ENCODE results near the gene LYRM2.

DNA sequence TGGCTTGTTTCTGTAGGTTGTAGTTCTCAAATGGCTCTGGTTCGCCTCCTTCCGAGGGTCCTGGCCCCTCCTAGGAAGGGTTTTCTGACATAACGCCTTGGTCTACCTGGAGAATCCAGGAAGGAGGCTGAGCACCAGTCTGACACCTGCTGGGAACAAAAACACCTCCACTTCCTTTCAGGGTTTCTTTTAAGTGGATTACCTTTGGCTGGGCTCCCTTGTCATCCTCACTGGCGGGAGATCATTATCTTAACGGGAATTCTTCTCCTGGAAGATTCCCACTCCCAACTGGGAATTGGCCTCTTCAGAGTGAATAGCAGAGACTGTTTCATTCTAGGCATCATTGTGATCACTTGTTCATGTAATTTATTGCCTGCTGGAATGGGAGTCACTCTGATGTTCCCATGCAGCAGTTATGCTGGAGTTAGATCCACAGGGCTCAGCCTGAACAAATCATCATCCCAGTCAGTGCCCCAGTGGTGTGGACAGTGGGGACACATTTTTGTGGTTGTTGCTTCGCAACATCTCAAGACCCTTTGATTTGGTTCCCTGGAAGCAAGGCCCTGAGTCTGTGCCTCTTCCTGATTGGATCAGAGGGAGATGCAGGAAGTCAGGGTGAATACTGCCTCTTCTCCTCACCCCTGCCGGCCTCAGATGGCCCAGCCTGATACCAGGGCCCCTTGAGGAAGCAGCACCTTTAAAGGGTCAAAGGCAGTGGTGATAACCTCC is 49.1 kb downstream of the LYRM2 start:
- TF ChIP-seq, protein P1, sequence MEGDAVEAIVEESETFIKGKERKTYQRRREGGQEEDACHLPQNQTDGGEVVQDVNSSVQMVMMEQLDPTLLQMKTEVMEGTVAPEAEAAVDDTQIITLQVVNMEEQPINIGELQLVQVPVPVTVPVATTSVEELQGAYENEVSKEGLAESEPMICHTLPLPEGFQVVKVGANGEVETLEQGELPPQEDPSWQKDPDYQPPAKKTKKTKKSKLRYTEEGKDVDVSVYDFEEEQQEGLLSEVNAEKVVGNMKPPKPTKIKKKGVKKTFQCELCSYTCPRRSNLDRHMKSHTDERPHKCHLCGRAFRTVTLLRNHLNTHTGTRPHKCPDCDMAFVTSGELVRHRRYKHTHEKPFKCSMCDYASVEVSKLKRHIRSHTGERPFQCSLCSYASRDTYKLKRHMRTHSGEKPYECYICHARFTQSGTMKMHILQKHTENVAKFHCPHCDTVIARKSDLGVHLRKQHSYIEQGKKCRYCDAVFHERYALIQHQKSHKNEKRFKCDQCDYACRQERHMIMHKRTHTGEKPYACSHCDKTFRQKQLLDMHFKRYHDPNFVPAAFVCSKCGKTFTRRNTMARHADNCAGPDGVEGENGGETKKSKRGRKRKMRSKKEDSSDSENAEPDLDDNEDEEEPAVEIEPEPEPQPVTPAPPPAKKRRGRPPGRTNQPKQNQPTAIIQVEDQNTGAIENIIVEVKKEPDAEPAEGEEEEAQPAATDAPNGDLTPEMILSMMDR (IDR thresholded peaks at IDR 0.05), result no peak
- TF ChIP-seq EP300 (IDR thresholded peaks at IDR 0.05) (no peak), POLR2A (IDR thresholded peaks at IDR 0.05) (no peak)

Measured in ovary (tissue), 3 donors.